ENCODE measurements around the gene EYA2. TPM values are rescaled to one million over a fixed set of nuclear protein-coding genes. Genes with fewer than 3 reads are reported as not detected.
"Not testable (repeated sequence)": the region's sequence is repeated elsewhere in the genome, so short reads cannot be mapped to it uniquely, and the experiment has no call there.

Gene EYA2
- total RNA-seq, 4 donors from 2014 or later, result 8.9 to 18.0 (median 9.5) TPM

DNA sequence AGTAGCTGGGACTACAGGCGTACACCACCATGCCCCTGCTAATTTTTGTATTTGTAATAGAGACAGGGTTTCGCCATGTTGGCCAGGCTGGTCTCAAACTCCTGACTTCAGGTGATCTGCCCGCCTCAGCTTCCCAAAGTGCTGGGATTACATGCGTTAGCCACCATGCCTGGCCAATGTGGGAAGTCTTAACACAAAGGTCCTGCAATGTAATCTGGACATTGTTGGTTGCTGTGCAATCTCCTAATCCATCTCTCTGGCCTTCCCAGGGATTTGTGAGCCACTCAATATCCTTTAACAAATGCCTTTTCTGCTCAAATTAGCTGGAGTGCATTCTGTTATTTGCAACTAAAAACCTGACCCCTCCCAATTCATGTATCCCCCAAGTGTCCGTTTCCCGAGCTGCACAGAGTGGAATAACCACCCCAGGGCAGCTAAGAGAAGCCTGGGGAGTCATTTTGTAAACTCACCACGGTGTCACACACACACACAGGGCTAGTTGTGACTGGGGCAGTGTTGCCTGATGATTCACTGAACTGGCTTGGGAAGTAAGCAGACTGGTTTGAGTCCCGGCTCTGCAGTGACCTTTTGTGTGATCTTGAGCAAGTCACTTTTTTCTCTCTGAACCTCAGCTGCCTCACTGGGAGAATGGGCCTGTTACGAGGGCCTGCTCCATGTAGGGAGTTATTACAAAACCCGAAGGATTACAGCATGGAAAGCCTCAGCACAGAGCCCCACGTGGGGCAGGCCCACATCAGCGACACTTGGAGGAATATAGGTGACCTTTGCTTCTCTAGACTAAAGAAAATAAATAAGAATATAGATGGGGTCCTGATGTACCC is 309.6 kb downstream of the EYA2 start:
- DNase-seq (ENCODE audit: low spot score) (no peak), ATAC-seq (ENCODE audit: low FRiP score) (no peak)
- TF ChIP-seq, protein P1, sequence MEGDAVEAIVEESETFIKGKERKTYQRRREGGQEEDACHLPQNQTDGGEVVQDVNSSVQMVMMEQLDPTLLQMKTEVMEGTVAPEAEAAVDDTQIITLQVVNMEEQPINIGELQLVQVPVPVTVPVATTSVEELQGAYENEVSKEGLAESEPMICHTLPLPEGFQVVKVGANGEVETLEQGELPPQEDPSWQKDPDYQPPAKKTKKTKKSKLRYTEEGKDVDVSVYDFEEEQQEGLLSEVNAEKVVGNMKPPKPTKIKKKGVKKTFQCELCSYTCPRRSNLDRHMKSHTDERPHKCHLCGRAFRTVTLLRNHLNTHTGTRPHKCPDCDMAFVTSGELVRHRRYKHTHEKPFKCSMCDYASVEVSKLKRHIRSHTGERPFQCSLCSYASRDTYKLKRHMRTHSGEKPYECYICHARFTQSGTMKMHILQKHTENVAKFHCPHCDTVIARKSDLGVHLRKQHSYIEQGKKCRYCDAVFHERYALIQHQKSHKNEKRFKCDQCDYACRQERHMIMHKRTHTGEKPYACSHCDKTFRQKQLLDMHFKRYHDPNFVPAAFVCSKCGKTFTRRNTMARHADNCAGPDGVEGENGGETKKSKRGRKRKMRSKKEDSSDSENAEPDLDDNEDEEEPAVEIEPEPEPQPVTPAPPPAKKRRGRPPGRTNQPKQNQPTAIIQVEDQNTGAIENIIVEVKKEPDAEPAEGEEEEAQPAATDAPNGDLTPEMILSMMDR (IDR thresholded peaks at IDR 0.05), result no peak

- ATAC-seq (ENCODE audit: low FRiP score); DNase-seq (ENCODE audit: low spot score): not testable (repeated sequence)
These were observed 310.1 kb downstream of the EYA2 start for GRCh38 chr20:47204850-47205122.

- ATAC-seq (ENCODE audit: low FRiP score), result no peak
- TF ChIP-seq, protein P1 (IDR thresholded peaks at IDR 0.05), result no peak
- no peak for DNase-seq (ENCODE audit: low spot score)
These were observed 311.0 kb downstream of the EYA2 start for GRCh38 chr20:47205577-47206123.

GRCh38 chr20:47206552-47206951 is 311.9 kb downstream of the EYA2 start:
- ATAC-seq (ENCODE audit: low FRiP score); DNase-seq (ENCODE audit: low spot score): not testable (repeated sequence)

GRCh38 chr20:47206962-47207641 is 312.5 kb downstream of the EYA2 start:
- TF ChIP-seq, protein P1 (IDR thresholded peaks at IDR 0.05), result no peak
- DNase-seq (ENCODE audit: low spot score) (no peak), ATAC-seq (ENCODE audit: low FRiP score) (no peak)

DNA sequence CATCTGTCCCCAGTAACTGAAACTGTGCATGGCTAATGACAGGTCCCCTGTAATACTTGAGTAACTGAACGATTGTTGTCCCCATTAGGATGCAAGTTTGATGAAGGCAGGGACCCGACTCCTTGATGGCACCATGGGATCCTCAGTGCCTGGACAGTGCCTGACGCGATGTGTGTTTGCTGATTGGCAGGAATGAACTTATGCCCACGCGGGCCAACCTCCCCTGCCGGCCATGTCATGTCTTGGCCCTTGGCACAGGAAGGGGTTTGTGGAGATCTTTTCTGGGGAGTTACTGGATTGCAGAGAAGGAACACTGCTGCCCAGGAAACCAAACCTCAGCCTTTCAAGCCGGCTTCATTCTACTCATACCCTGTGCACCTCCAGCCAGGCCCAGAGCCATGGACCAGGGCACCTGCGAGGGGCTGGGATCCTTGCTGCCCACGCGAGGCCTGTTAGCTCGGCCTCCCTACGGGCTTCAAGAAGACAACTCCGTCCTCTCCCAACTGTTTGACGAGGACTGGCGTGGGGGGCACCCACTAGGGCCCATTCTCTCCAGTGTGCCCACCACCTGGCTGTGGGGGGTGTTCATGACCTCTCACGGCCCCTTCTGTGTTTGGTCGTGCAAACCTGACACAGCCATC is 314.0 kb downstream of the EYA2 start:
- TF ChIP-seq, protein P1 (IDR thresholded peaks at IDR 0.05), result no peak
- no peak for DNase-seq (ENCODE audit: low spot score)
- ATAC-seq (ENCODE audit: low FRiP score), result no peak

DNA sequence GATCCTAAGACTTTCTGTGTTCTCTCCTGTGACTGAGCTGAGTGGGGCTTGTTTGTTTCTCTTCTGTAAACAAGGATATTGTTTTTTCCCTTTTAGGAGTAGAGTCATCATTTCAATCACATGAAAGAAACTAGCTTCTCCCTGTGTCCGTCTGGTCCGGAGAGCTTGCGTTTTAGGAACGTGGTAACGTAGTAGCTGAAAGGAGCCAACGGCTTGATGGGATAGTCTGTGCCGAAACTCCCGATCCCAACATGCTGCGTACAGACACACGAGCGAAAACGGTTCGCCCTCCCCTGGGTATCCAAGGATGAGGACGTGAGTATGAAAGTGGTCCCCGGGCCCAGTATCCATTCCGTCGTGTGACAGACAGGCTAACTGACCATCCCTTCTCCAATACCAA is 315.3 kb downstream of the EYA2 start:
- TF ChIP-seq, protein P1 (IDR thresholded peaks at IDR 0.05), result no peak
- ATAC-seq (ENCODE audit: low FRiP score), result no peak
- no peak for DNase-seq (ENCODE audit: low spot score)
